ENCODE data around the gene PCDHGA8. TPM values are rescaled to one million over a fixed set of nuclear protein-coding genes. Genes with fewer than 3 reads are reported as not detected.
A peak's percentile ranks its signal among the peaks of the same experiment; 100 is the strongest.
"Not testable (repeated sequence)": the region's sequence is repeated elsewhere in the genome, so short reads cannot be mapped to it uniquely, and the experiment has no call there.

PCDHGA8 gene
- total RNA-seq, 4 donors from 2014 or later = 0.59 to 9.0 (median 5.1) TPM

GRCh38 chr5:141402553-141403243 lies 10.3 kb downstream of the PCDHGA8 start, which contains the start of gene PCDHGA9:
Gene PCDHGA9, plus strand, starts transcription at chr5:141402778. Its CDS starts 175 bp downstream, at chr5:141402953.
- Histone ChIP-seq H3K36me3 (no peaks in the 10 kb centered on the region), H3K4me3 (peak within 1 kb of the TSS in 1 of 2 donors; percentile 16), H3K9me3 (peaks cover 0 to 90% of the 10 kb centered on the region in 2 donors), H3K27ac (no peak within 1 kb of the TSS), H3K27me3 (no peaks in the 10 kb centered on the region), H3K4me1 (no peaks in the 10 kb centered on the region)
- intact Hi-C loops (cut with DNase I; ENCODE audit: low total_unique reads) = no loop called here
- no peak for DNase-seq
- TF ChIP-seq POLR2A (IDR thresholded peaks at IDR 0.05) = no peak
- peak in 2 of 4 experiments; percentile 16 to 36 for TF ChIP-seq CTCF (IDR thresholded peaks at IDR 0.05)

- intact Hi-C loops (cut with DNase I; ENCODE audit: low total_unique reads) = no loop called here
- no peak for DNase-seq
- TF ChIP-seq CTCF (IDR thresholded peaks at IDR 0.05) (no peak), POLR2A (IDR thresholded peaks at IDR 0.05) (no peak)
- peaks cover 0 to 94% of the 10 kb centered on the region in 2 donors for H3K9me3 ChIP-seq
- no peaks in the 10 kb centered on the region for H3K4me1 ChIP-seq
- H3K27me3 ChIP-seq = no peaks in the 10 kb centered on the region
- H3K27ac ChIP-seq = no peak overlapping the region
- peak overlapping the region in 1 of 2 donors; percentile 16 for H3K4me3 ChIP-seq
- H3K36me3 ChIP-seq = no peaks in the 10 kb centered on the region
Observed at GRCh38 chr5:141403387-141403786, 11.0 kb downstream of the PCDHGA8 start.

- H3K27me3 ChIP-seq; H3K4me1 ChIP-seq; H3K36me3 ChIP-seq; H3K27ac ChIP-seq; intact Hi-C loops (cut with DNase I; ENCODE audit: low total_unique reads): not testable (repeated sequence)
- peak; percentile 13 to 40 (median 28) for TF ChIP-seq CTCF (IDR thresholded peaks at IDR 0.05)
- peak in 1 of 2 donors; percentile 38 for DNase-seq
- Histone ChIP-seq H3K4me3 (peak within 1 kb of the TSS in 1 of 2 donors; percentile 25), H3K9me3 (peaks cover 0 to 99% of the 10 kb centered on the region in 2 donors)
Observed at GRCh38 chr5:141407790-141408505, 15.5 kb downstream of the PCDHGA8 start, which contains the start of gene PCDHGB6. Gene PCDHGB6, plus strand, starts transcription at chr5:141408021. Its CDS starts 182 bp downstream, at chr5:141408203.

- Histone ChIP-seq H3K36me3 (no peaks in the 10 kb centered on the region), H3K27ac (no peak overlapping the region), H3K9me3 (peaks cover 6 to 99% of the 10 kb centered on the region in 2 donors), H3K27me3 (no peaks in the 10 kb centered on the region), H3K4me1 (no peaks in the 10 kb centered on the region), H3K4me3 (peak overlapping the region in 1 of 2 donors; percentile 2)
- TF ChIP-seq POLR2A (IDR thresholded peaks at IDR 0.05) (no peak), CTCF (IDR thresholded peaks at IDR 0.05) (no peak)
- no peak for DNase-seq
- intact Hi-C loops (cut with DNase I; ENCODE audit: low total_unique reads) = no loop called here
Observed at GRCh38 chr5:141409598-141410306, 17.3 kb downstream of the PCDHGA8 start.

Data from uterus (tissue), 4 donors.